A673 (cell line): ENCODE results near the gene EPB41L4A.

Experiments used
- EZH2 ChIP-seq: fragments of 200-600 bp; sonication (generic); IDR thresholded peaks from 2 replicates; pipeline ENCODE4 v1.6.1; 2017; ENCODE audit warnings: borderline replicate concordance, low read depth, mild to moderate bottlenecking, mixed read lengths, antibody characterized with exemption, low read length; ENCODE audit not compliant: poor library complexity, severe bottlenecking
- TF ChIP-seq, protein P1 (sequence below): fragments of 300-800, 200-600 bp; sonication (generic); conservative IDR thresholded peaks from 2 replicates; pipeline ENCODE4 v1.5.1; 2017; ENCODE audit warnings: low read depth, mild to moderate bottlenecking, antibody characterized with exemption, low read length, moderate library complexity, mixed read lengths

DNA sequence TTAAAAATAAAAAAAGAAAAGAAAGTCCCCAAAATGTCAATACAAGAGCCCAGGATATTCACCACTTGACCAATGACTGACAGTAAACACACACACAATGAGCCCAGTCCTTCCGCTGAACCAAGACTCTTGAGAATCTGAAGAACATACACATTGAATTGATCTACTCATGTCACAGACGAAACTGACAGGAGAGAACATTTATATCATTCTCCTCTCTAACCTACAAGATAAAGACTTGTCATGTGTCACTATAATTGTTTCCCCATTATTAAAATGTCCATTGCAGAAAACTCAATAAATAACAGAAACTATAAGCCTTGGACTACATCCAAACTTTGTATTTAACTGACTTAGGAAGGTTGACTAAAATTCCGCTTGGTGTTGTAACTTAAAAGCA, 296.7 kb downstream of the EPB41L4A start:
- TF ChIP-seq, protein P1, sequence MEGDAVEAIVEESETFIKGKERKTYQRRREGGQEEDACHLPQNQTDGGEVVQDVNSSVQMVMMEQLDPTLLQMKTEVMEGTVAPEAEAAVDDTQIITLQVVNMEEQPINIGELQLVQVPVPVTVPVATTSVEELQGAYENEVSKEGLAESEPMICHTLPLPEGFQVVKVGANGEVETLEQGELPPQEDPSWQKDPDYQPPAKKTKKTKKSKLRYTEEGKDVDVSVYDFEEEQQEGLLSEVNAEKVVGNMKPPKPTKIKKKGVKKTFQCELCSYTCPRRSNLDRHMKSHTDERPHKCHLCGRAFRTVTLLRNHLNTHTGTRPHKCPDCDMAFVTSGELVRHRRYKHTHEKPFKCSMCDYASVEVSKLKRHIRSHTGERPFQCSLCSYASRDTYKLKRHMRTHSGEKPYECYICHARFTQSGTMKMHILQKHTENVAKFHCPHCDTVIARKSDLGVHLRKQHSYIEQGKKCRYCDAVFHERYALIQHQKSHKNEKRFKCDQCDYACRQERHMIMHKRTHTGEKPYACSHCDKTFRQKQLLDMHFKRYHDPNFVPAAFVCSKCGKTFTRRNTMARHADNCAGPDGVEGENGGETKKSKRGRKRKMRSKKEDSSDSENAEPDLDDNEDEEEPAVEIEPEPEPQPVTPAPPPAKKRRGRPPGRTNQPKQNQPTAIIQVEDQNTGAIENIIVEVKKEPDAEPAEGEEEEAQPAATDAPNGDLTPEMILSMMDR = no peak
- no peak for TF ChIP-seq EZH2
